Natural killer cell treated with Interleukin-12 subunit alpha and Interleukin-12 subunit beta and Interleukin-15 and Interleukin-18, amount 100 ng/mL, for 72 hours (primary cell): ENCODE results near the gene OAF. TPM values are rescaled to one million over a fixed set of nuclear protein-coding genes. Genes with fewer than 3 reads are reported as not detected.
A peak's percentile ranks its signal among the peaks of the same experiment; 100 is the strongest.

Experiments used
- ATAC-seq, 2 donors: fragments of 150-1000 bp; cut with Tn5 transposase in 1 of 2; sonication (Bioruptor Pico), chemical (Tn5 transposase) in 1 of 2; 2 replicates each; pipeline ENCODE4 v1.10.0; 2021
- DNase-seq: peaks from one replicate; pipeline ENCODE4 v3.0.0; 2022; ENCODE audit warnings: low spot score
- H3K27ac Mint-ChIP-seq, 2 donors: 1 replicate in 1 of 2; 2 replicates in 1 of 2; pipeline ENCODE4 v1.8.0; 2022; ENCODE audit warnings: mixed read lengths in 2 of 2, mild to moderate bottlenecking in 1 of 2, moderate library complexity in 1 of 2
- H3K27me3 Mint-ChIP-seq, 2 donors: 1 replicate in 1 of 2; 2 replicates in 1 of 2; pipeline ENCODE4 v1.8.0; 2022; ENCODE audit warnings: mixed read lengths in 2 of 2
- H3K36me3 Mint-ChIP-seq: one replicate; pipeline ENCODE4 v1.8.0; 2022; ENCODE audit warnings: mixed read lengths
- H3K4me1 Mint-ChIP-seq, 2 donors: 1 replicate in 1 of 2; 2 replicates in 1 of 2; pipeline ENCODE4 v1.8.0; 2022; ENCODE audit warnings: low read depth in 2 of 2, mixed read lengths in 2 of 2, mild to moderate bottlenecking in 1 of 2
- H3K4me3 Mint-ChIP-seq: one replicate; pipeline ENCODE4 v1.8.0; 2022; ENCODE audit warnings: mixed read lengths
- H3K9me3 Mint-ChIP-seq: 2 replicates; pipeline ENCODE4 v1.8.0; 2022; ENCODE audit warnings: mixed read lengths
- total RNA-seq, 2 donors: library from RNA; stranded (reverse); gene quantifications; one replicate each; pipeline ENCODE4 v1.2.3, GENCODE V29; 2022

OAF gene
- total RNA-seq, 2 donors from 2014 or later: 1.1 to 1.9 TPM

GRCh38 chr11:120227228-120227852, 16.5 kb downstream of the OAF start:
- H3K4me1 Mint-ChIP-seq: peaks cover 0 to 11% of the 10 kb centered on the region in 2 donors
- no peak for ATAC-seq

GRCh38 chr11:120228794-120229384, 18.1 kb downstream of the OAF start:
- ATAC-seq (peak in 1 of 2 donors; percentile 6), DNase-seq (no peak)
- H3K4me1 Mint-ChIP-seq: peaks cover 0 to 8% of the 10 kb centered on the region in 2 donors
- H3K27me3 Mint-ChIP-seq: peaks cover 5 to 13% of the 10 kb centered on the region in 2 donors
- H3K27ac Mint-ChIP-seq: no peak overlapping the region
- no peaks in the 10 kb centered on the region for H3K9me3 Mint-ChIP-seq
- no peak overlapping the region for H3K4me3 Mint-ChIP-seq
- no peaks in the 10 kb centered on the region for H3K36me3 Mint-ChIP-seq

More at GRCh38 chr11:120227228-120227852, 16.5 kb downstream of the OAF start:
- H3K9me3 Mint-ChIP-seq: no peaks in the 10 kb centered on the region
- no peak overlapping the region for H3K27ac Mint-ChIP-seq
- H3K4me3 Mint-ChIP-seq: no peak overlapping the region
- no peak for DNase-seq
- peaks cover 0 to 11% of the 10 kb centered on the region in 2 donors for H3K27me3 Mint-ChIP-seq
- H3K36me3 Mint-ChIP-seq: no peaks in the 10 kb centered on the region

GRCh38 chr11:120229451-120230424, 18.9 kb downstream of the OAF start:
- DNase-seq: no peak
- peaks cover 13 to 16% of the 10 kb centered on the region in 2 donors for H3K27me3 Mint-ChIP-seq
- ATAC-seq: no peak

GRCh38 chr11:120230433-120231071, 19.7 kb downstream of the OAF start:
- ATAC-seq (no peak), DNase-seq (no peak)
- no peak overlapping the region for H3K4me3 Mint-ChIP-seq
- peaks cover 18 to 19% of the 10 kb centered on the region in 2 donors for H3K27me3 Mint-ChIP-seq
- H3K4me1 Mint-ChIP-seq: no peaks in the 10 kb centered on the region
- H3K9me3 Mint-ChIP-seq: no peaks in the 10 kb centered on the region
- no peak overlapping the region for H3K27ac Mint-ChIP-seq
- H3K36me3 Mint-ChIP-seq: no peaks in the 10 kb centered on the region

More at GRCh38 chr11:120229451-120230424, 18.9 kb downstream of the OAF start:
- Mint-ChIP-seq H3K9me3 (no peaks in the 10 kb centered on the region), H3K4me3 (no peak overlapping the region), H3K36me3 (no peaks in the 10 kb centered on the region), H3K27ac (no peak overlapping the region), H3K4me1 (peaks cover 0 to 4% of the 10 kb centered on the region in 2 donors)

- Mint-ChIP-seq H3K27ac (no peak overlapping the region), H3K36me3 (no peaks in the 10 kb centered on the region), H3K4me1 (no peaks in the 10 kb centered on the region), H3K4me3 (no peak overlapping the region), H3K9me3 (no peaks in the 10 kb centered on the region), H3K27me3 (peaks cover 19 to 21% of the 10 kb centered on the region in 2 donors)
- DNase-seq (no peak), ATAC-seq (no peak)
Observed at GRCh38 chr11:120231963-120232362, 21.1 kb downstream of the OAF start.

GRCh38 chr11:120233207-120233803, 22.5 kb downstream of the OAF start:
- Mint-ChIP-seq H3K9me3 (no peaks in the 10 kb centered on the region), H3K27me3 (peaks cover 25 to 34% of the 10 kb centered on the region in 2 donors), H3K4me3 (no peak overlapping the region), H3K4me1 (no peaks in the 10 kb centered on the region), H3K36me3 (no peaks in the 10 kb centered on the region), H3K27ac (no peak overlapping the region)
- no peak for ATAC-seq
- no peak for DNase-seq

GRCh38 chr11:120235024-120235628, 24.3 kb downstream of the OAF start:
- ATAC-seq (peak; percentile 60 to 68), DNase-seq (no peak)
- peaks cover 0 to 2% of the 10 kb centered on the region in 2 donors for H3K4me1 Mint-ChIP-seq
- H3K9me3 Mint-ChIP-seq: no peaks in the 10 kb centered on the region
- no peak overlapping the region for H3K27ac Mint-ChIP-seq
- peaks cover 30 to 44% of the 10 kb centered on the region in 2 donors for H3K27me3 Mint-ChIP-seq
- H3K4me3 Mint-ChIP-seq: no peak overlapping the region
- H3K36me3 Mint-ChIP-seq: no peaks in the 10 kb centered on the region

- H3K4me1 Mint-ChIP-seq: peaks cover 0 to 2% of the 10 kb centered on the region in 2 donors
- DNase-seq (no peak), ATAC-seq (peak; percentile 21 to 35)
- H3K4me3 Mint-ChIP-seq: no peak overlapping the region
- H3K9me3 Mint-ChIP-seq: no peaks in the 10 kb centered on the region
- no peaks in the 10 kb centered on the region for H3K36me3 Mint-ChIP-seq
- H3K27ac Mint-ChIP-seq: no peak overlapping the region
- H3K27me3 Mint-ChIP-seq: peaks cover 38 to 53% of the 10 kb centered on the region in 2 donors
Observed at GRCh38 chr11:120236169-120237107, 25.6 kb downstream of the OAF start.

- Mint-ChIP-seq H3K27me3 (peaks cover 47 to 68% of the 10 kb centered on the region in 2 donors), H3K4me1 (peaks cover 2 to 5% of the 10 kb centered on the region in 2 donors), H3K27ac (no peak overlapping the region), H3K4me3 (no peak overlapping the region), H3K9me3 (no peaks in the 10 kb centered on the region), H3K36me3 (no peaks in the 10 kb centered on the region)
- no peak for DNase-seq
- no peak for ATAC-seq
Observed at GRCh38 chr11:120238968-120239620, 28.3 kb downstream of the OAF start.

GRCh38 chr11:120239713-120240640, 29.1 kb downstream of the OAF start, which contains the start of gene POU2F3:
Gene POU2F3, plus strand, starts transcription at chr11:120240140. Its CDS starts 204 bp downstream, at chr11:120240344.
- no peak within 1 kb of the TSS for H3K4me3 Mint-ChIP-seq
- peaks cover 5 to 6% of the 10 kb centered on the region in 2 donors for H3K4me1 Mint-ChIP-seq
- H3K36me3 Mint-ChIP-seq: no peaks in the 10 kb centered on the region
- no peak for ATAC-seq
- no peak for DNase-seq
- no peak within 1 kb of the TSS for H3K27ac Mint-ChIP-seq
- no peaks in the 10 kb centered on the region for H3K9me3 Mint-ChIP-seq
- H3K27me3 Mint-ChIP-seq: peaks cover 48 to 66% of the 10 kb centered on the region in 2 donors

GRCh38 chr11:120240866-120241265, 30.0 kb downstream of the OAF start:
- H3K27ac Mint-ChIP-seq: no peak overlapping the region
- no peaks in the 10 kb centered on the region for H3K9me3 Mint-ChIP-seq
- DNase-seq: no peak
- H3K27me3 Mint-ChIP-seq: peaks cover 51 to 71% of the 10 kb centered on the region in 2 donors
- no peaks in the 10 kb centered on the region for H3K36me3 Mint-ChIP-seq
- ATAC-seq: no peak
- peaks cover 5 to 6% of the 10 kb centered on the region in 2 donors for H3K4me1 Mint-ChIP-seq
- no peak overlapping the region for H3K4me3 Mint-ChIP-seq
